Stimulated activated CD4-positive, alpha-beta T cell treated with anti-CD3 and anti-CD28 coated beads, Interleukin-4, amount 100 ng/mL, for 48 hours (primary cell): ENCODE results near the gene TMEM183A.

Experiments used
- DNase-seq, 2 donors: peaks; one replicate each; pipeline ENCODE4 v3.0.0-alpha.2; 2020; ENCODE audit warnings: low read depth in 2 of 2

TMEM183A gene

DNA sequence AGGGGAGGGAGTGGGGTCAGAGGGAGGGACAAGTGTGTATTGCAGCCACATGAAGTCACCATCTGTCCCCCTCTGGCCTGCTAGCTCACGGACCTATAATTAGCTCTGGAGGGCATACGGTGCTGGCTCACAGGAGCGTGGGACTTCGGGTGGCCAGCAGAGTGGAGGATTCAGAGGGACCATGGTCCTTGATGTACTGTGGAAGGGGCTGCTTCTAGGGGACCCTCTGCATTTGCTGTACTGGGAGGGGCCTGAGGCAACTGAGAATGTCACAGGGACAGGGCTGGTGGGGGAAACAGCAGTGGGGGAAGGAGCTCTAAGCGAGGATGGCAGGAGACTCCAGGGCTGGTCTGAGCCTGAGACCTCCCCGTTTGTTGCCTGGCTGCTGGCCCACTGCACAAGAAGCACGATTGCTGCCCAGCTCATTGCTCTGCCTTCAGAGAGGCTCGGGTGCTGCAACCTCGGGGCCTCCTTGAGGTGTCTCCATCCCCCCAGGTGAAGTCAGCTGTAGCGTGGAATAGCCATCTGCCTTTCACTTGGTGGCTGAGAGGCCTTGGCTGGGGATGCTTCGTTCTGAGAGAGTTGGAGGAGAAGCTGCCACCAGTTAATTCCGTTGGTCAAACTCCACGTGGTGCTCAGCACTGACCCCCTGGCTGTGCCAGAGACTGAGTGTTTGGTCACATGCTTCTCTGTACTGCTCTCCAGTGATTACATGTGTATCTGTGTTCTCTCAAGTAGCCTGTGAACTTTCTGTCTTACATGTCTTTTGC is 21.8 kb downstream of the TMEM183A start:
- DNase-seq, result no peak

DNA sequence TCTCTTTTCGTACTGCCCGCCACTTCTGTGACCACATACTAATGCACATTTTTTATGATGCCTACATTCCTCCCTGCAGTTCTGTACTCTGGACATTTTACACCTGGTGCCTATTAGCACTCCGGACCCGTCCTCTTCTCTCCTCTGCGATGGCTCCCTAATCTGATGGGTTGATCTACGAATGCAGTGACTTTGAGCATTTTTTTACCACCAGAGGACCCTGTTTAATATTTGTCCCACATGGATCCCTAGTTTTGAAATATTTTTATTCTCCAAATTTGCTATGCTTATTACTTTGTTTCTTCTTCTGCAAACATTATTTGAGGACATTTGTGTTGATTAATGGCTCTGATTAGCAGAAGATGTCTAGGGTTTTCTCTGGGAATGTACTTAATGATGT is 24.3 kb downstream of the TMEM183A start:
- no peak for DNase-seq

GRCh38 chr1:203033287-203033686 is 26.1 kb downstream of the TMEM183A start:
- DNase-seq, result no peak

- DNase-seq, result no peak
Observed at GRCh38 chr1:203033917-203034316, 26.7 kb downstream of the TMEM183A start.

GRCh38 chr1:203034422-203035110 is 27.4 kb downstream of the TMEM183A start:
- no peak for DNase-seq

DNA sequence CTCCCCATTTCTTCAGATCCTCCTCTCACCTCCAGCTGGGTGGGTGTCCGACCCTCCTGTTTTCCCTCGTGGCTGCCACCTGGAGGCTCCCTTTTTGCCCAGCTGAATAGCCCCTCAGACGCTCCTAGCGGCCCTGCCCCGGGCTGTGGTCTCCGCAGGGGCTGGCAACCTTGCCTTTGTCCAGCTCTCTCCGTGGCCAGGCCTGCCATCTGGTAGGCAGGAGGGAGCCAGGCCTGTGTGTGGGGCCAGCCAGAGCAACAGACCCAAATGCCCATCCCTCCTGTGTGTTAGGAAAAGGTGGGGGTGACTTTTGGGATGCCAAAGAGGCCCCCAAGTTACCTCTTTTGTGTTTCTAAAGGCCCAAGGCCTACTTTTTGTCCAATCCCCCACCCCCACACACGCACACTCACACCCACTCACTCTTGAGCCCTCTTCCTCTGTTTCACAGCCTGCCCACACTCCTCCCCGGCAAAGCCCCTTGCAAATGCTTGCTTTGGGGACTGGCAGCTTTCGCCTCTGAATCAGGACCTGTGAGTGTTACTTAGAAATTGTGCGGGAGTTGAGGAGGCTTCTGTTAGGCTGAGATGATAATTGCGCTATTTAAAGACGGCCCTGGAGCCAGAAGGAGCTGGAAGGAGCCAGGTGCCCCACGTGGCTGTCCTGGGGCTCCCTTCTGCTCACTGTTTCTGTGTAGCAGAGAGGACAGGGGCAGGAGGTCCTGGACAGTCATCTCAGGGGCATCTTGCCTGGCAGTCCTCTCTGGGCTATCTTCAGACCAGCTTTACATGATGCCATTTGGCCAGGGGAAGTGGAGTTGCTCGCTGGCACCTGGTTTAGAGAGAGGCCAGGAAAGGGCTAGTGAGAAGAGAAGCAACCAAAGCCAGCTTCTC is 28.2 kb downstream of the TMEM183A start:
- no peak for DNase-seq

DNA sequence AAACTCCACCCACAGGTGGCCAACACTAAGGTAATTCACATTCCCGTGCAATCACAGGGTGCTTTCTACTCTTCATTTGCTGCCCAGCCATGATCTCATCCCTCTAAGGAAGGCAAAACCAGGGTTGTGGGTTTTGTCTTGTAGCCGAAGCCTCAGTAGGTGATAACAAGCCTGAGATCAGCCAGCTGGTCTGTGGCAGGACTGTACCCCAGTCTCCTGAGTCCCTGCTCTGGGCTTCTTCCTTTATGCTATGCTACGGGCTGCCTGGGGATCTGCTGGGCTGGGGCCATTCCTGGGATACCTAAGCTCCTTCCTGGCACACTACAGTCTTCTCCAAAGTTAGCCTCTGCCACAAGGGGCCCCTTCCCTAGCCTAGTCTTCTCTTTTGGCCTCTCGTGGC is 29.0 kb downstream of the TMEM183A start:
- no peak for DNase-seq

GRCh38 chr1:203036537-203036936 is 29.4 kb downstream of the TMEM183A start:
- no peak for DNase-seq

GRCh38 chr1:203037509-203038190 is 30.5 kb downstream of the TMEM183A start:
- no peak for DNase-seq

GRCh38 chr1:203038217-203038741 is 31.1 kb downstream of the TMEM183A start:
- no peak for DNase-seq

DNA sequence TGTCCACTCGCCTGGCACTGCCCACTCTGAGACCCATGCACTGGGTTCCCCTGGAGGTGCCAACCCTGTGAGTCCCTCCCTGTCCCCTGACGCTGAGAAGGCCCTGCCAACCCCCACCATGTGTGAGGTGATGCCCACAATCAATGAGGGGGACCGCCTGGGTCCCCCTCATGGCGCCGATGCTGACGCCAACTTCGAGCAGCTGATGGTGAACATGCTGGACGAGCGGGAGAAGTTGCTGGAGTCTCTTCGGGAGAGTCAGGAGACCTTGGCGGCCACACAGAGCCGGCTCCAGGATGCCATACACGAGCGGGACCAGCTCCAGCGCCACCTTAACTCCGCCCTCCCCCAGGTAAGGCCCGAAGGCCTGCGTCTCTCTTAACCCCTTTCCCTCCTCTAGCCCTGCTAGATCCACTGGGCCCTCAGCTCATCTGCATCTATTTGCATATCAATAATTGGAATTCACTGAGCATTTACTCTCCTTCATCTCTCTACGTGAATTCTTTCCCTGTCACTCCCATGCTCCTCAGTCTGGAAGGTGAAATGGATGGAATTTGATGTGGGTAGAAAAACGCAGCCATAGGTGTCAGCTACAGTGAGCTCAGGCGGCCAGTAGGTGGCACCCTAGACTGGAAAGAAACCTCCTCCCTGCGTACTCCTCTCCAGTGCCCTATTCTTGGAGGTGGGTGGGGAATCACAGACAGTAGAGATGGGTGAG is 31.9 kb downstream of the TMEM183A start:
- DNase-seq, result peak; percentile 49 to 57

DNA sequence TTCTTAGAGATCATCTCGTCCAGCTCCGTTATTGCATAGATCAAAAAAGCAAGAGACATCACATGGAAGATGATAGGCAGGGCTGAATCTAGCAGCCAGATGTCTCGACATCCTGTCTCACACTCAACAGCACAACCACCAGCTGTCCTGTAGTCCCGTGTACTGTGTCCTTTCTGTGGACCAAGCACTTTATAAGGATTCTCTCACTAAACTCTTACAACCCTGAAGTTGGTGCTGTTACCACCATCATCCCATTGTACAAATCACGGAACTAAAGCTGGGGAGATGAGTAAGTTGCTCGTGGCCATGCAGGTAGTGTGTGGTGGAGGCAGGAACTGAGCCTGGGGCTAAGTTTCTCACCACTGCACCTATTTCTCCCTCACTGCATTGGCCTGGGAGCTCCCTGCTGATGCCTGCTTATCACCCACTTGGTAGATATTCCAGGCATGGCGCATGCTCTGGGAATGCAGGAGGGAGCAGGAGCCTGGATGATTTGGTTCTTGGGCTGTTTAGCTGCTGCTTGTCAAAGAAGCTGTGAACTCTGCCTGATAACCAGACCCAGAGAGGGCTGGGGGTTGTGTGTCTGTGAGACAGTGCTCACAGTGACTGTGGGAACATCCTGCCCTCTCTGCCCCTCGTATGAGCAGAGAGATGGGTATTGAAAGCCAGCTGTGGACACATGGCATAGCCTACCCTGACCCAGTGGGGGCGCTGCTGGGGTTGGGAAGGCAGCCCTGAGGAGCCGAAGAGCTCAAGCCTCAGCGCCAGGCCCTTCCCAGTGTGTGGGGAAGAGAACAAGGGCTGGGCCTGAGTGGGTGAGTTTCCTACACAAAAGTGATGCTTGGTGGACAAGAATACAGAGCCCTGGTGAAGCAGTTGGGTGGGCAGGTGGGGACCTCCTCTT is 32.7 kb downstream of the TMEM183A start:
- DNase-seq, result no peak

GRCh38 chr1:203040513-203041275 is 33.5 kb downstream of the TMEM183A start:
- no peak for DNase-seq

DNA sequence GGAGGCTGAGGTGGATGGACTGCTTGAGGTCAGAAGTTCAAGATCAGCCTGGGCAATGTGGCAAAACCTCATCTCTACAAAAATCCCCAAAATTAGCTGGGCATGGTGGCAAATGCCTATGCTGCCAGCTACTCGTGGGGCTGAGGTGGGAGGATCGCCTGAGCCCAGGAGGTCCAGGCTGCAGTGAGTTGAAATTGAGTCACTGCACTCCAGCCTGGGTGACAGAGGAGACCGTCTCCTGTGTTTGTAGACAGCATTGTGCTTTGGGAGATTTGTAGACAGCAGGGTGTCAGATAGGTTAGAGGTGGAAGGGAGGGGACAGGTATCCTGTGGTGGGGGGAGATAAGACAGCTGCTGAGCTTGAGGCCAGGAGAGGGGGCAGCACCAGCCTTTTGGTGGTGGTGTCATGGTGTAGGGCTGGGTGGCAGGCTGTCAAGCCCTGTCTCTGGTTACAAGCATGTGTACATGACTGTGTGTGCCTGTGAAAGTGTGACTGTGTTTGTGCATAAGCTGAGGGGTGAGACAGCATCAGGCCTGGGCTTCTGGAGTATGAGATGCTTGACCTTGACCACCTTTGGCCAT is 34.3 kb downstream of the TMEM183A start:
- DNase-seq, result no peak

DNA sequence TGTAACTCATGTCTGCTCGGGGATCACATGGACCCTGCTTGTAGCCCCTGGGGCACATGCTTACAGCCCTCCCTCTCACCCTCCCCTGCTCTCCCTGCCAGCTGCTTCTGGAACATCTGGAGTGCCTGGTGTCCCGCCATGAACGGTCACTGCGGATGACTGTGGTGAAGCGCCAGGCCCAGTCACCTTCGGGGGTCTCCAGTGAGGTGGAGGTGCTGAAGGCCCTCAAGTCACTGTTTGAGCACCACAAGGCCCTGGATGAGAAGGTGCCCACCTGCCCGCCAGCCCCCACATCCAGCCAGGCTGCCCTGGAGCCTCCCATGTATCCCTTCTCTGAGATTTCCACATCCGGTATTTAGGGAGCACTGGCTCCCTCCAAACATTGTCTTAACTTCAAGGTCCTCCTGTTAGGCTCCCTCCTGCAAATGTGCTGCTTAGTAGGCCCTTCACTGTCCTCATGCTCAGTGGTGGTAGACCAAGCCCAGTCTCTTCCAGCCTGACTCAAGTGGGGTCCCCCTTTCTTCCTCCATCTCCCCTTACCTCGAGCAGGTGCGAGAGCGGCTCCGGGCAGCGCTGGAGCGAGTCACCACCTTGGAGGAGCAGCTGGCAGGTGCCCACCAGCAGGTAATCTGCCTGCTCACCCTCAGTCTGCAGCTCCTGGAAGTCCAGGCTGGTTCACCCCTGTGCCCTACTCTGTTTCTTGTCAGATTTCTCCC is 36.8 kb downstream of the TMEM183A start:
- no peak for DNase-seq

DNA sequence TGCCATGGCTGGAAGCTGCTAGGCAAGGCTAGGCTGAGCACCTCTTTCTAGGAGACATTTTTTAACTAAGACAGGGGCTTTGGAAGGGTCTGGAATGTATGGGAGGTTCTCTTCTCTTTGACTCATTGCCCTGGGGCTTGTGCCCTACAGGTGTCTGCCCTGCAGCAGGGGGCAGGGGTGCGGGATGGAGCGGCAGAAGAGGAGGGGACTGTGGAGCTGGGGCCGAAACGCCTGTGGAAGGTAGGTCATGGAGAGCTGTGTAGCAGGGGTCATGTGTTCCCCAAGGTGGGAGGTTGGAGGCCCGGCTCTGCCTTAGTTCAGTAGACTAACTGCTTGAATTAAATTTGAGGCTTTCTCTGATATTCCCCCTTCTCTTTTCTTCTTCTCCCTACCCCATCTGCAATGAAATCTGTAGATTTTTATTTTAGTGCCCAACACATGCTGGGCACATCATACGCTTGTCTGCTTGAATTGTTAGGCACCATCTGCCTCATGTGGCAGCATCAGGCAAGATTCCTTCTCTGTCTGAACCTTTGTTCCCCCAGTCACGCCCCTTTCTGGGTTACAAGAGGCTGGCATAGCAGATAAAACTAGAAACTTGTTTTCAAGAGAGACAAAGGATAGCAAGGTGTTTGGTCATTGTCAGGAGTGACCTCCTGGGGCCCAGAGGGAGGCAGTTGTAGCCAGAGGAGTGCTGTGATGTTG is 37.5 kb downstream of the TMEM183A start:
- no peak for DNase-seq

DNA sequence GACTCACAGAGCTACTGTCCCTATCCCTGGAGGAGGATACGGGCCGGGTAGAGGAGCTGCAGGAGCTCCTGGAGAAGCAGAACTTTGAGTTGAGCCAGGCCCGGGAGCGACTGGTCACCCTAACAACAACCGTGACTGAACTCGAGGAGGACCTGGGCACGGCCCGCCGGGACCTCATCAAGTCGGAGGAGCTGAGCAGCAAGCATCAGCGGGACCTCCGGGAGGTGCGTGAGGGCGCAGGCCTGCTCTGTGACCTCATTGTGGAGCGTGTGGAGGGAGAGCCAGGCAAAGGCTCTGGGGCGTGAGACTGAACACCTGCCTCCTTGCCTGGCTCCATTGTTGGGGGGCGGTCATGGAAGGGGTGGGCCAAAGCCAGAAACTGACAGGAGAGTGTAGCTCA is 38.2 kb downstream of the TMEM183A start:
- DNase-seq, result no peak
